HG03460 (cell line): ENCODE results near the gene MDFI.

ENCODE experiments used
- ATAC-seq: cut with Tn5 transposase; IDR thresholded peaks from one replicate; pipeline ENCODE4 v1.9.1; 2021; ENCODE audit not compliant: unreplicated experiment

Gene MDFI

GRCh38 chr6:41630946-41631345 is 7.3 kb upstream of the MDFI start:
- ATAC-seq, result no peak

GRCh38 chr6:41633056-41633634 is 5.1 kb upstream of the MDFI start:
- no peak for ATAC-seq

- ATAC-seq, result no peak
These were observed 3.6 kb upstream of the MDFI start for GRCh38 chr6:41634657-41635056.

- no peak for ATAC-seq
These were observed 2.9 kb upstream of the MDFI start for GRCh38 chr6:41635365-41635764.

DNA sequence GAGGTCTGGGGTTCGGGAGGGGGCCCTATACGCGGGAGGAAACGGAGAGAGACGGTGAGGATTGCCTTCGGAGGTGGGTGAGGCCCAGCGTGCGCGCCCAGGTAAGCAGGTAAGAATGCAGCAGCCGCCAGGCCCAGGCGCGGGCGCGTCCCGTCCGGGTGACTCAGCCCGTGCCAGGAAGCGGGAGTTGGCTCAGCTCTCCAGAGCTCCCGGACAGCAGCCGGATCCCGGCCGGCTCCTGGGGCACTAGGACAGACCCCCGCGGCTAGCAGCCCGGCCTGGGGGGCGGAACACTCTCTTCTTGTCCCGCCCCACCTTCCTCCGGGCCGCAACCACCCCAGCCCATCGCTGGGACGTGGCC is 1.5 kb upstream of the MDFI start:
- no peak for ATAC-seq

- ATAC-seq, result no peak
These were observed 870 bp upstream of the MDFI start for GRCh38 chr6:41637194-41638001.

DNA sequence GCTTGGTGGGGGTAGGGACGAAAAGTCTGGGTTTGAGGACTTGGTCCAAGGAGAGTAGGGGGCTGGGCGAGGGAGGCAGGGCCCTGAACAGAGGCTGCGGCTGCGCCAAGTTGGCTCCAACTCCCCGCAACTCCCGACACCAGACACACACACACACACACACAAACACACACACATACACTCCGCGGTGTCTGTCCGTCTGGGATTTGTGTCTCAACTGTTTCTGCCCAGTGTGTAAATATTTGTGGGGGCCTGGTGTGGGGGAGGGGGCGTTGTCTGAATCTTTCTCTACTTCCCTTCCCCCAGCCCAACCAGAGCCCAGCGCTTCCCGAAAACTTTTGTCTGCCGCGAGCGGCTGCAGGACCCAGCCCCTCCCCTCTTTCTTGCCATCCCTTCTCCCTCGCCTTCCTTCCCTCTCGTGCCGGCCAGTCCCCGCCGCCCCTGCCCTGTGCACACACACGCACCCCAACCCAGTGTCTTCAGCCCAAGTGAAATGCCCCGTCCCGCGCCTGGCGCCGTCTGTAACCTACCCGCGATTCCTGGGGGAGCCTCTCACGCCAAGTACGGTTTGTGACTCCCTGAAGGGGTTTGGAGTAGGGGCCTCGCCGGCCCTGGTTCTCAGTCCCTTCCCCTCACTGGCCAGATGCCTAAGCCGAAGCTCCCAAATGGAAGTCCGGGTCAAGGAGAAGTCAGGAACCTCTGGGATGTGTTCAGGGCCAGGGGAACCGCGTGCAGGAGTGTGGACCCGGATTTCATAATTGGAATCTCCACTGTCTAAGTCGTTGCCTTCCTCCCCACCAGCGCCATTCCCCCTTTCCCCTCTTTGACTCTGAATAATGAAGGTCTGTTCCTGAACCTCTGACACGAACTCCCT is 904 bp downstream of the MDFI start:
- ATAC-seq, result no peak

GRCh38 chr6:41639809-41640371 is 1.6 kb downstream of the MDFI start:
- ATAC-seq, result no peak

GRCh38 chr6:41640426-41640825 is 2.2 kb downstream of the MDFI start:
- ATAC-seq, result no peak

GRCh38 chr6:41641352-41641925 is 3.2 kb downstream of the MDFI start:
- ATAC-seq, result no peak

GRCh38 chr6:41642090-41642959 is 4.1 kb downstream of the MDFI start:
- ATAC-seq, result no peak

DNA sequence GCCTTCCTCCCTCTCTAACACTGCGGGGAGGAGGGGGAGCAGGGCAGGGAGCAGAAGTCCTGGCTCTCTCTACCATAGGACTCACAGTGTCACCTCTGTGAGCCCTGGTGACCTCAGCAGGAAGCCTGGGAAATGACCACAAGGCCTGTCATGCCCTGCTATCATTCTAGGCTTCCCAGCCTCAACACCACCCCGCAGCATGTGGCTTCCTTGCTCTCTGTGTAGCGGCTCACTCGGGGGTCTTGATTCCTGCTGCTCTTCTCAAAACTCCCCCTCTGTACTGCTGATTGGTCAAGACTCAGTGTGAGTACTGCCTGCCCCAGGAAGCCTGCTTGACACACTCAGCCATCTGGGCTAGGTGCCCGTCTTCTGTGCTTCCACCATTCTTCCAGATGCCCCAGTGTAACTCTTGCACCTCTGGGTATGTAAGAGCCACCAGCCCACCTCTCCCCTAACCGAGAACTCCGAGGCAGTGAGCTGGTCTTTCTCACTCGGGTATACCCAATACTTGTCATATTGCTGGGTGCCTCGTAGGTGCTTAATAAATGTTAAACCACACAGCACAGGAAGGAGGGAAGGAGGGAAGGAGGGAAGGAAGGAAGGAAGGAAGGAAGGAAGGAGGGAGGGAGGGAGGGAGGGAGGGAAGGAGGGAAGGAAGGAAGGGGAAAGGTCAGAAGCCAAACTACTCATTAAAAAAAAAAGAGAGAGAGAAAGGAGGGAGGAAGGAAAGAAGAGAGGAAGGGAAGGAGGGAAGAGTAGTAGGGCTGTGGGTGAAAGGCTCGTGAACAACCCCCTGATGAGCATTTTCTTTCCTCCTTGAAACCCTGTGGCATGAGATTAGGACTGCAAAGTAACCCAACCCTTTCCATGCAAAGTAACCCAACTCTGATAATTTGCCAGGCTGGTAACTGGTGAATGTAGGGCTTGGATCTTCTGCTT is 5.0 kb downstream of the MDFI start:
- ATAC-seq, result no peak

GRCh38 chr6:41643899-41644269 is 5.6 kb downstream of the MDFI start:
- ATAC-seq, result no peak

DNA sequence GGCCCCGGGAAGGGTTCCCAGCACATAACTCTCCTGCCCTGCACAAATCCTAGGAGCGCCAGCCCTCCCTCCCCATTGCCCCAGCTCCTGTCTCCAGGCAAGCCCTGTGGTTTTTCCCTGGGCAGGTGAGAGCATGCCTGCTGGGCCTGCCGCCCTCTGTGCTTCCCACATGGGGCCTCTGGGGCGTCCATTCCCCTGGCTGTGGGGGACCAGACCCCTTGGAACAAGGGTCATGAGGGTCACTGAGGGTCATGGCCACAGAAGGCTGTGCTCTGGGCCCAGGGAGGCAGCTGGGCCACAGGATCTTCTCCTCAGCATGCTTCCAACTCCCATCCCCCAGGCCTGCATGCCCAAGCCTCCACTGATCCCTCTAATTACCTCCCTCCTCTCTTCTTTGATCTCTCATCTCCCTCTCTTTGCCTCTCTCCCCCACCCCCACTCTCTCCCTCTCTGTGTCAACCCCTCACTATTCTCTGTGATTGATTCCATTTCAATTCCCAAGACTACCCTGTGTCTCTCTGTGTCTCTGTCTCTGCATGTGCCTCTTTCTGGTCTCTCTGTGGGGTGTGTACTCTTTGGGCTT is 6.1 kb downstream of the MDFI start:
- ATAC-seq, result no peak

GRCh38 chr6:41645007-41645618 is 6.8 kb downstream of the MDFI start:
- ATAC-seq, result no peak

GRCh38 chr6:41646026-41646795 is 7.9 kb downstream of the MDFI start:
- ATAC-seq, result no peak

DNA sequence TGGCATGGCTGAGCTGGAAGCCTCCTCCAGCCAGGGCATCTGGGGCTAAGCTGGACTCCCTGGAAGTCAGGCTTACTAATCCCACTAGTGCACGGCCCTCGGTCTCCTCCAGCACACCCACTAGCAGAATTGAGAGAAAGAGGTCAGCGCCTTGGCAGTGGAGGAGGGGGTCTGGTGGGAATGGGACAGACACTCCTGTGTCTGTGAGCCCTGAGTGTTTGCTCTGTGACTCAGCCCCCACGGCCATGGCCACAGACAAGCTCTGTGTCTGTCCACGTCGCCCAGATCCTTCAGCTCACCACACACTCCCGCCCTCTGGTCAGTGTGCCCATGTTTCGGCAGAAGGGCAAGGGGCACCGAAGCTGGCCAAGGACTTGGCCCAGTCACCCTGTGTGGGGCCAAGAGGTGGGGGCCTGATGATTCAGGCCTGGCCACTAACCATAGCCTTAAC is 8.8 kb downstream of the MDFI start:
- ATAC-seq, result no peak
